NCI-H774 (cell line): ENCODE measurements around the gene KBTBD4.

Experiments used
- DNase-seq: peaks from one replicate; lab custom pipeline; 2025; lab: John Stamatoyannopoulos, UW

The KBTBD4 gene

GRCh38 chr11:47524291-47524874 lies 54.4 kb downstream of the KBTBD4 start:
- no peak for DNase-seq

GRCh38 chr11:47523490-47524225 lies 55.1 kb downstream of the KBTBD4 start:
- DNase-seq, result no peak
